Dedifferentiated amniotic fluid mesenchymal stem cell (primary cell): ENCODE results near the gene FGD3.

Experiments
- DNase-seq: peaks from one replicate; pipeline ENCODE4 v3.0.0-alpha.2; 2016; ENCODE audit errors: extremely low spot score

Gene FGD3

GRCh38 chr9:93071464-93071863 lies 124.1 kb downstream of the FGD3 start:
- DNase-seq = no peak

GRCh38 chr9:93072383-93072795 lies 125.1 kb downstream of the FGD3 start:
- DNase-seq = no peak

GRCh38 chr9:93076101-93076791 lies 128.9 kb downstream of the FGD3 start:
- no peak for DNase-seq

GRCh38 chr9:93076792-93077128 lies 129.4 kb downstream of the FGD3 start:
- no peak for DNase-seq

DNA sequence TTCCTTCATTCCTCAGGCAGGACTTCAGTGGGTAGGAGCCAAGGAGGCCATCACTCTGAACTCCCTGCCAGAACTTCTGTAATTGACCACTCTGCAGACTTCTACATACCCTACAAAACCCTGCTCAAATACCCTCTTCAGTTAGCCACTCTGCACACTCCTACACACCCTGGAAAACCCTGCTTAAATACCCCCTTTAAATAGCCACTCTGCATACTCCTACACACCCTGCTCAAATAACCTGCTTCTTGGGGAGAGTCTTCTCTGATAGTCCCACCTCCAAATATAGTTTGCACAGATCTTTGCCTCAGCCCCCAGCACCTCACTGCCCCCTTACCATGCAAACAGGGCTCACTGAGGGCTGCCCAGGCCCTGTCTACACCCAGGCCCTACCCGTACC lies 130.0 kb downstream of the FGD3 start:
- no peak for DNase-seq

DNA sequence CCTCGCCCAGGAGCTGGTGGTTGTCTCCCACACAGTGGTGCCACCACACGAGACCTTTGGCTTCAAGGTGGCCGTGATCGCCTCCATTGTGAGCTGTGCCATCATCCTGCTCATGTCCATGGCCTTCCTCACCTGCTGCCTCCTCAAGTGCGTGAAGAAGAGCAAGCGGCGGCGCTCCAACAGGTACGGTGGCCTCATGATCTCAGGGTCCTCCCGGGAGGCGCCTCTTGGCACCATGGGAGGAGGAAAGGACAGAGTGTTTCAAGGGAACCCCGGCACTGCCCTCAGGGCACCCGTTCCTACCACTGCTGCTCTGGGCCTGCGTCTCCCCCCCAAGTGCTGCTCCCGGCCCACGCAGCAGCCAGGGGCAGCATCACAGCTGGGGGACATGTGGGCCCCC lies 130.5 kb downstream of the FGD3 start:
- no peak for DNase-seq

- DNase-seq = no peak
These were observed 132.0 kb downstream of the FGD3 start for GRCh38 chr9:93079371-93079770.

DNA sequence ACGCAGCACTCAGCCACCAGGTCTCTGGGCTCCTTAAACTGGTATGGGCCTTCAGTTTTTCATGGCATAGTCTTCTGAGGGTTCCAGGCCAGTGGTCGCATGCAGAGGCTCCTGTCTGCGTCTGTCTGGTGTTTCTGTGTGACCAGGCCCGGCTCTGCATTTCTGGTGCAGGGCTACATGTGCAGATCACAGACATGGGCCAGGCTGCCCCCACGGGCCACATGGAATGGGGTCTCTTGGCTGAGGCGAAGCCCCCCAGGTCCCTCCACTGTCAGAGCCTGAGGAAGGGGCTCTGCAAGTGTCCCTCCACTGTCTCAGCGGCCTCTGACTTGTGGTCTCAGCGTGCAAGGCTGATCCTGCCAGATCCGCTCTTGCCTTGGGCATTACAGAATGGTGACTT lies 133.1 kb downstream of the FGD3 start:
- DNase-seq = no peak

- DNase-seq = no peak
These were observed 133.8 kb downstream of the FGD3 start for GRCh38 chr9:93081081-93081529.

DNA sequence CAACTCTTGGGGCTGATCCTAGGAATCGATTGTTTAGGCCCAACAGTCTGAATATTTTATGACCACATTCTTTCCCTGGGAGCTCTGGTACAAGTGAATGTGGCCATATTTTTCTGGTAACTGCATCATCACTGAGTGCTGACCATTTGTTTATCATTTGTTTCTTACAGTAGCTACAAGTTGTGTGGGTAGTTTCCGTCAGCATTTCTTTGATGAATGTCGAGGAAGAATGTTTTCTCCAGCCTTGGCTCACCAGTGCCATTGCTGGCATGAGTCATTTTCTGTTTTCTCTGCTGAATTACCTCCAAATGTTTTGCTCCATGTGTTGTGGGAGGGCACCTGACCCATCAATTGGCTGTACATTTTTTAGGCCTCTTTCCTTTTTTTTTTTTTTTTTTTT lies 134.6 kb downstream of the FGD3 start:
- DNase-seq = no peak

- DNase-seq = no peak
These were observed 135.6 kb downstream of the FGD3 start for GRCh38 chr9:93082841-93083411.

DNA sequence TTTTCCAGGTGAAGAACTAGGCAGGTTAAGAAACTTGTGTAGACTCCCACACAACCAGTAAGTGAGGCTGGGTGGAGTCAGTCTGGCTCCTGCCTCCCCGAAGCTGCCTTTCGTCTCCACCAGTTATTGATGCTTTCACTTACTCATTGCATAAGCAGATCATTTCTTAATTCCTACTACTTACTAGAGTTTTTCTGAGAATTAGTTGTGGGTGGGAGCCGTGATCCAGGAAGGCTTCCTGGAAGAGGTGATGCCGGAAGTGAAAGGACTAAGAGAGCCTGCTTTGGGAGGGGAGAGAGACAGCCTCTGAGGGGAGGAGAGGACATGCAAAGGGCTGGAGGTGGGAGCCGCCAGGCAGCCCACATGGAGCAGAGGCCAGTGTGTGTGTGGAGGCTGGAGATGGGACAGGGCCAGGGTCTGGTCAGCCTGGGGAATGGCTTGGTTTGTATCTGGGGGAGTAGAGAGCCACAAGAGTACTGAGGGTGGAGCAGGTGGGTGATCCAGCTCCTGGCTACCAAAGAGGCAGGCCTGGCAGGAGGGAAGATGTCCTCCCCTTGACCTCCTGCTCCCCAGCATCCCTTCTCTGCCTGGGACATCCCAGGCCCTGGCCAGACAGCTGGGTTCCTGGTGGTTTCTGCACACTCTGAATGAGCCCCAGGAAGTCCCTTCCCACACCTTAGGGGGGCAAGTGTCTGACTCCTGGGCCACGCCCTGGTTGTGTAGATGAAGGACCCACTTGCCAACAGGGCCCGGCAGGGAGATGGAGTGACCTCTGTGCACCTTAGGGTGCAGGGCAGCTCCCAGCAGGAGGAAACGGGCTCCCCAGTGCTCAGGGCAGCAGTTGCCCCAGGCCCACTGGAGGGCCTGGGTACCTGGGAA lies 136.5 kb downstream of the FGD3 start:
- DNase-seq = no peak

DNA sequence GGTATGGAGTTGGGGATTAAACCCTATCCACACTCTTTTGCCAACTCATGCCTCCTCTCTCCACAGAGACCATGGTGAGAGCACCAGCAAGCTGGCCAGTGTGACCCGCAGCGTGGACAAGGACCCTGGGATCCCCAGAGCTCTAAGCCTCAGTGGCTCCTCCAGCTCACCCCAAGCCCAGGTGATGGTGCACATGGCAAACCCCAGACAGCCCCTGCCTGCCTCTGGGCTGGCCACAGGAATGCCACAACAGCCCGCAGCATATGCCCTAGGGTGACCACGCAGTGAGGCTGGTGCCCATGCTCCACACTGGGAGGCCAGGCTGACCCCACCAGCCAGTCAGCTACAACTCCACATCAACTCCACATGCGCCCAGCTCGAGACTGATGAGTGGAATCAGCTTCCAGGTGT lies 137.2 kb downstream of the FGD3 start:
- no peak for DNase-seq

DNA sequence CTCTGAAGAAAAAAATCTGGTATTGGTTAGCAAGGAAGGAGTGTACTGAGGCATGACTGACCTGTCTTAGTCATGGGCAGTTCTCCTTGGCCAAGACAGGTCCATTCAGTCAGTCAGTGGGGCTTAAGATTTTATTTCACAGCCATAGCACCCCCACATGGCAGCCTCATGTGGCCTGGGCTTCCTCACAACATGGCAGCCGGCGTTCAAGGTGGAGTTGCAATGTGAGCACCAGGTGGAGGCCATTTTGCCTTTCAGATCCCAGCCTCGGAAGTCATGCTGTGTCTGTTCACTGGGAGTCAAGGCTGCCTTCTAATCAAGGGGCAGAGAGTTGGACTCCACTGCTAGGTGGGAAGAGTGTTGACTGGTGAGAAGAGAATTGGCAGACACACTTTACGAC lies 138.4 kb downstream of the FGD3 start:
- DNase-seq = no peak
